Measurements from ENCODE around the gene PCBP3. TPM values are rescaled to one million over a fixed set of nuclear protein-coding genes. Genes with fewer than 3 reads are reported as not detected.
"Not testable (repeated sequence)": the region's sequence is repeated elsewhere in the genome, so short reads cannot be mapped to it uniquely, and the experiment has no call there.

The PCBP3 gene
- total RNA-seq, 1 donor = 1.1 TPM

DNA sequence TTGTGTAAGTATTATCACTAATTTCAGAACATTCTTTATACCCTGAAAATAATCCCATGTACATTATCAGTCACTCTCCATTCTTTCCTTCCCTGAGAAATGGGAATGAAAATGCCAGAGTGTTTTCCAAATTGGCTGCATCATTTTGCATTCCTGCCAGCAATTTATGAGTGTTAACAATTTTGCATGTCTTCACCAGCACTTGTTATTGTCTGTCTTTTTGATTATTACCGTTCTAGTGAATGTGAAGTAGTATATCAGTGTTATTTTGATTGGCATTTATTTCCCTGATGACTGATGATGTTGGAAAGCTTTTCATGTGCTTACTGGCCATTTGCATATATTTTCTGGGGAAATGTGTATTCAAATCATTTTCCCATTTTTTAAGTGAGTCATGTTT is 71.9 kb downstream of the PCBP3 start:
- no peak for TF ChIP-seq CTCF (IDR thresholded peaks at IDR 0.05; ENCODE audit: extremely low read depth, low read depth, low read length)
- Histone ChIP-seq H2AFZ (ENCODE audit: low read length) (no peak overlapping the region), H3K4me3 (ENCODE audit: insufficient read depth, low read length) (no peak overlapping the region), H3K4me1 (ENCODE audit: insufficient read depth, low read length) (no peaks in the 10 kb centered on the region), H3K79me2 (ENCODE audit: insufficient read depth, low read length) (no peaks in the 10 kb centered on the region), H3K27ac (ENCODE audit: low read depth, low read length) (no peak overlapping the region), H3K4me2 (ENCODE audit: insufficient read depth, low read length) (no peak overlapping the region), H3K36me3 (ENCODE audit: insufficient read depth, low read length) (no peaks in the 10 kb centered on the region), H3K9me3 (ENCODE audit: low read depth, low read length) (no peaks in the 10 kb centered on the region), H3K27me3 (ENCODE audit: insufficient read depth, low read length) (peaks cover 13% of the 10 kb centered on the region), H4K20me1 (ENCODE audit: insufficient read depth, low read length) (no peaks in the 10 kb centered on the region)
- no peak for DNase-seq (ENCODE audit: insufficient read length, low spot score, missing footprints)

DNA sequence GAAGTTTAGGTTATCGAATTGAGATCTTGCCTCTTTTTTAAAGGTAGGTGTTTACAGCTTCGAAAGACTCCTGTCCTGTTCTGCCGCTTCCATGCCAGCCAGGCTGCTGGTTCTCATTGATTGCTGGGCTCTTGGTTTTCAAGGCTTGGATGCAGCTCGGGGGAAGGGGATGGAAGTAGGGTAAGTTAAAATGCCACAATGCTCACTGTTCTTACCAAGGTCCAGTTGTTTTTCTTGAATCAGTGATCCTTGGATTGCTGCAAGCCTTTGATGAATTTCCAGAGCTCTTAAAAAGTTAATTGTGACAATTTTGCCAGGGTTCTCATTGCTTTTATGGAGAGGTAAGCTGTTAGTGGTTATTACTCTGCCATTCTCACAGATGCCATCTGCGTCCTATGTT is 74.9 kb downstream of the PCBP3 start:
- no peaks in the 10 kb centered on the region for H3K79me2 ChIP-seq (ENCODE audit: insufficient read depth, low read length)
- H3K4me2 ChIP-seq (ENCODE audit: insufficient read depth, low read length) = no peak overlapping the region
- no peak for DNase-seq (ENCODE audit: insufficient read length, low spot score, missing footprints)
- no peak overlapping the region for H2AFZ ChIP-seq (ENCODE audit: low read length)
- no peak for TF ChIP-seq CTCF (IDR thresholded peaks at IDR 0.05; ENCODE audit: extremely low read depth, low read depth, low read length)
- no peaks in the 10 kb centered on the region for H3K9me3 ChIP-seq (ENCODE audit: low read depth, low read length)
- H3K4me1 ChIP-seq (ENCODE audit: insufficient read depth, low read length) = no peaks in the 10 kb centered on the region
- H3K27ac ChIP-seq (ENCODE audit: low read depth, low read length) = no peak overlapping the region
- no peaks in the 10 kb centered on the region for H4K20me1 ChIP-seq (ENCODE audit: insufficient read depth, low read length)
- no peak overlapping the region for H3K4me3 ChIP-seq (ENCODE audit: insufficient read depth, low read length)
- H3K27me3 ChIP-seq (ENCODE audit: insufficient read depth, low read length) = peaks cover 14% of the 10 kb centered on the region
- no peaks in the 10 kb centered on the region for H3K36me3 ChIP-seq (ENCODE audit: insufficient read depth, low read length)

GRCh38 chr21:45719177-45719802 is 75.8 kb downstream of the PCBP3 start:
- Histone ChIP-seq H3K79me2 (ENCODE audit: insufficient read depth, low read length) (no peaks in the 10 kb centered on the region), H3K4me2 (ENCODE audit: insufficient read depth, low read length) (no peak overlapping the region), H3K27me3 (ENCODE audit: insufficient read depth, low read length) (peaks cover 22% of the 10 kb centered on the region), H3K4me1 (ENCODE audit: insufficient read depth, low read length) (no peaks in the 10 kb centered on the region), H3K4me3 (ENCODE audit: insufficient read depth, low read length) (no peak overlapping the region), H3K9me3 (ENCODE audit: low read depth, low read length) (no peaks in the 10 kb centered on the region), H3K36me3 (ENCODE audit: insufficient read depth, low read length) (no peaks in the 10 kb centered on the region), H2AFZ (ENCODE audit: low read length) (no peak overlapping the region), H4K20me1 (ENCODE audit: insufficient read depth, low read length) (no peaks in the 10 kb centered on the region), H3K27ac (ENCODE audit: low read depth, low read length) (no peak overlapping the region)
- TF ChIP-seq CTCF (IDR thresholded peaks at IDR 0.05; ENCODE audit: extremely low read depth, low read depth, low read length) = no peak
- DNase-seq (ENCODE audit: insufficient read length, low spot score, missing footprints) = no peak

DNA sequence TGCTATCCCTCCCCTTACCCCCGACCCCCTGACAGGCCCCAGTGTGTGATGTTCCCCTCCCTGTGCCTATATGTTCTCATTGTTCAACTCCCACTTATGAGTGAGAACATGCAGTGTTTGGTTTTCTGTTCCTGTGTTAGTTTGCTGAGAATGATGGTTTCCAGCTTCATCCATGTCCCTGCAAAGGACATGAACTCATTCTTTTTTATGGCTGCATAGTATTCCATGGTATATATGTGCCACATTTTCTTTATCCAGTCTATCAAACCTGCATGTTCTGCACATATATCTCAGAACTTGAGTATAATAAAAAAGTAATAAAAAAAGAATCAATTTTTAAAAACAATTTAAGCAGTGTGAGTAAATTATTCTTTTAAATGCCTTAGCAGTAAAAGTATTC is 76.7 kb downstream of the PCBP3 start:
- peaks cover 26% of the 10 kb centered on the region for H3K27me3 ChIP-seq (ENCODE audit: insufficient read depth, low read length)
- H3K4me2 ChIP-seq (ENCODE audit: insufficient read depth, low read length); DNase-seq (ENCODE audit: insufficient read length, low spot score, missing footprints); H3K79me2 ChIP-seq (ENCODE audit: insufficient read depth, low read length); H3K4me3 ChIP-seq (ENCODE audit: insufficient read depth, low read length); H4K20me1 ChIP-seq (ENCODE audit: insufficient read depth, low read length); H2AFZ ChIP-seq (ENCODE audit: low read length); H3K9me3 ChIP-seq (ENCODE audit: low read depth, low read length); H3K36me3 ChIP-seq (ENCODE audit: insufficient read depth, low read length); H3K4me1 ChIP-seq (ENCODE audit: insufficient read depth, low read length); H3K27ac ChIP-seq (ENCODE audit: low read depth, low read length): not testable (repeated sequence)
